HG03342 (cell line): ENCODE measurements around the gene KATNIP.

Experiments used
- ATAC-seq: cut with Tn5 transposase; IDR thresholded peaks from one replicate; pipeline ENCODE4 v1.9.1; 2021; ENCODE audit warnings: mild to moderate bottlenecking, moderate library complexity; ENCODE audit not compliant: unreplicated experiment

KATNIP gene

DNA sequence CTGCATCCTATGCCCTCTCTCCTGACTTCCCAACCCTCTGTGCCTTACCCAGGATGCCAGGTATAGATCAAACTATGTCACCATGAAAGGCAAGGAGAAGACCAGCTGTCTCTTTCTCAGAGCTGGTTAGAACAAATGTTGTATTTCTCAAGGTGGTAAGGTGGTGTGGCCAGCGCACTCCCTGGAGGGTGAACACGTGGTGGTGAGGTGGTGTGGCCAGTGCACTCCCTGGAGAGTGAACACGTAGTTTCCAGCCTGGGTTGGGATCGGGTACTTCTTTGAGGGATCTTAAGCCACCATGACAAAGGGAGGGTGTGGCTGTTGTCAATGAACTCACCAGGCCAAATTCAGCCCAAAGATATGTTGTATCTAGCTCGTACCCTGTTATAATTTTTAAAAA, 26.8 kb downstream of the KATNIP start:
- no peak for ATAC-seq

DNA sequence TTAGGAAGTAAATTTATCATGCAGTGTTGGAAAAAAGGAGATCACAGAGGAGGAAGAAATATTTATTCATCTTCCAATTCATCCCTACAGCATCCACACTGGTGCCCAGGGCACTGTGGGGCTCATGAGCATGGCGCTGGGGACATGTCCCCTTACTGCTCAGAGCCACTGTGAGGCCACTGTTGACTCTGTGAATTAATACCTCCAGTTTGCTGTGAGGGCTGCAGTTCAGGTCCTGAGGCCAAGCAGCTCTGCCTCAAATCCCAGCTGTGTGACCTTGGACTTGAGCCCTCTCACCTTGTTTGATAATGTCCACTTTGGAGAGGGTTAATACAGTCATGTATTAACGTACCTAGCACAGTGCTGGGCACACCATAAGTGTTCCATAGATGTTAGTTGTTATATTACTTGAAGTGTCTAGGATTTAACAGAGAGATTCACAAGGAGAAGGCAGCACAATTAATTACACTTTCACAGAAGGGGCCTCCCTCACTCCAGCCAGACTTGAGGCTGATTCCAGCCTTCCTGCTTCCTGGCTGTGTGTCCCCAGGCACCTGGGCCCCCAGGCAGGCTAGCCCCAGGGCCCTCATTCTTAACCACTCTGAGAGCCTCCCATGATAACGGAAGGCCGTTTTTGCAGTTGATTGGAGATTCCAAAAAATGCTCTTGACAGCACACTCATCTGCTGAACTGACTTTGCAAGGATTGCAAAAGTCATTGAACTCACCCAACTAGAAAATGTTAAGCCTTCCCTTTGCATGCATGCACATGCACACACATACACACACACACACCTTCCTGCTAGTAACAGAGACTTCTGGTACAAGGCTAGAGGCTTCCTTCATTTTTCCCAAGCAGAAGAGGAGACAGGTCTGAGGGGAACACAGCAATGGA, 29.4 kb downstream of the KATNIP start:
- ATAC-seq: no peak

DNA sequence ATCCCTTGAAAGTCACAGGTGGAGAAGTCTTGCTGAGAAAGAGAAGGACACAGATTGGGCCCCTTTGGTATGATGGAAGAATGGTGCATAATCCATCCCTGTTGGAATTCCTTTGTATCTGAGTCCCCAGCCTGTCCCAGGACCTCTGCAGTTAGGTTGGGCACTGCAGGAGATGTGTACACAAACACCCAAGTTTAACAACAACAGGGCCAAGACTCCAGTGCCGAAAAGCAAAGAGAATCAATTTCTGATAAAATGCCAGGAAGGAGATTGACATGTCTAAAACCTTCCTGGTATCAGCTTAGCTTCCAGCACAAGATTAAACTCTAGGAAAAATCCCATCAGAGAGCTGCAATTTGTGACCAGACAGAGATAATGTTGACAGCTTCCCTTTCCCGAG, 32.9 kb downstream of the KATNIP start:
- no peak for ATAC-seq

DNA sequence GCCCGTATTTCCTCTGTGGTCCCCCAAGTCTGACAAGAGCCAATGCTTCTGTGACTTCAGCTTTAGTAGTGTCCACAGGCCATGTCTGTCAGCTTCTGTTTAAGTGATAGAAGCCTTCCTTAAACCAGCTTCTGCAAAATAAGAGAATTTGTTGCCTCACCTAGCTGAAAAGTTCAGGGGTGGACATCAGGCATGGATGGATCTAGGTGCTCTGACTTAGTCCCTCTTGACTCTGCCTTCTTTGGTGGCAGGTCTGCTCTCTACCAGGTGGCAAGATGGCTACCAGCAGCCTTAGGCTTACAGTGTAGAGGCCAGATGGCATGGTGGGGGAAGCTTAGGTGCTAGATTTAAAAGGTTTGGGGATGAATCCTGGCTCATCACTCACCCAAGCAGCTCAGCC, 33.7 kb downstream of the KATNIP start:
- no peak for ATAC-seq

DNA sequence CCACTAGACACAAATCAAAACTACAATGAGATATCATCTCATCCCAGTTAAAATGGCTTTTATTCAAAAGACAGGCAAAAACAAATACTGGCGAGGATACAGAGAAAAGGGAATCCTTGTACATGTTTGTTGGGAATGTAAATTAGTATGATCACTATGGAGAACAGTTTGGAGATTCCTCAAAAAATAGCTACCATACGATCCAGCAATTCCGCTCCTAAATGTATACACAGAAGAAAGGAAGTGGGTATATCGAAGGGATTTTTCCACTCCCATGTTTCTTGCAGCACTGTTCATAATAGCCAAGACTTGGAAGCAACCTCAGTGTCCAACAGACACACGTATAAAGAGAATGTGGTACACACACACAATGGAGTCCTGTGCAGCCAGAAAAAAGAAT, 35.3 kb downstream of the KATNIP start:
- no peak for ATAC-seq

DNA sequence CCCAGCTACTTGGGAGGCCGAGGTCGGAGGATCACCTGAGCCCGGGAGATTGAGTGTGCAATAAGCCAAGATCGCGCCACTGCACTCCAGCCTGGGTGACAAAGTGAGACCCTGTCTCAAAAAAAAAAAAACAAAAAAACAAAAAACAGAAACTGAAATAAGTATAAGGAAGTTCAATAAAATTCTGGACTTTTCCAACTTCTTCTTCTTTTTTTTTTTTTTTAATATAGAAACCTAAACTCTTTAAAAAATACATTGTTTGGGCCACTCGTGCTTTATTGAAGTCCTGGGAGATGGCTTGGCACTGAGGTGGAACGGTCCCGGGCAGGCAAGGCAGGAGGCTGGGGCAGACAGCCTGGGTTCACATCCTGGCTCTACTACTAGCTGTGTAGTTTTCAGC, 36.8 kb downstream of the KATNIP start:
- ATAC-seq: no peak

DNA sequence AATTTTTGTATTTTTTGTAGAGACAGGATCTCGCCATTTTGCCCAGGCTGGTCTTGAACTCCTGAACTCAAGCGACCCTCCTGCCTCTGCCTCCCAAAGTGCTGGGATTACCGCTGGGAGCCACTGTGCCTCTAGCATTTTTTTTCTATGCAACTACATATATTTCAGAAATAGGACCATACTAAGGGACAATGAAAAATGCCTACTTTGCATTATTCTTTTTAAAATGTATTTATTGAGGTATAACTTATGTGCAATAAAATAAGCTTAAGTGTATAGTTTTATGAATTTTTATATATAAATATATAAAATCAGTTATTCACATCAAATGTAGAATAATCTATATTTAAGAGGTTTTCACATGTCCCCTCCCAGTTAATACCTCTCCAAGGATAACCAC, 38.1 kb downstream of the KATNIP start:
- no peak for ATAC-seq

DNA sequence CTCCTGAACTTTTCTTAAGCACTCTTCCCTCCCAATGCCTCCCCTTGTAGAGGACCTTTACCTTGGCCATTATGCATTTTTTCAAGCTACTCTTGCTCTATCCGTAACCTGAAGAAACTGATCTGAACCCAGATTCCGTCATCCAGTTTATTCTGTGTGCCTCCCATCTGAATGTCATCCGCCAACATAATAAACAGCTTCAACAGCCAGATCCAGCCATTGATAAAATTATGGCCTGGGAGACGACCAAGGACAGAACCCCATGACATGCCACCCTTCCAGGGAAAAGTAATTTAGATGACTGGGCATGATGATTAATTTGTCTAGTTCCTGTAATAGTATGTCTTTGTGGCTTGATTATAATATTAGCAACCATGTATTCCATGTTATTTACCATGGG, 41.9 kb downstream of the KATNIP start:
- no peak for ATAC-seq

DNA sequence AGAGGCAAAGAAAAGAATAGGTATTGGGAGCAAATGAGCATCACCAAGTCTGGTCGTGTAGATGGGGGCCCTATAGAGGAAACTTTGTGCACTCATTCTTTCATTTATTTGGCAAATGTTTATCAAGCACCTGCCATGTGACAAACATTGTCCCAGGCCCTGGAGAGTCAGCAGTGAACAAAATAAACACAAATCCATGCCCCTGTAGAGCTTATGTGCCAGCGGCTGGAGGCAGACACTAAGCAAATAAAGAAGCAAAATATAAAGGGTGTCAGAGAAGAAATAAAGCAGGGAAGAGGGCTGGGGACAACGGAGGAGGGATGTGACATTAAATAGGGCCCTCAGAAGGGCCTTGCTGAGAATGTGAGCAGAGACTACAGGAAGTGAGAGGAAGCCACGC, 45.5 kb downstream of the KATNIP start:
- ATAC-seq: no peak

DNA sequence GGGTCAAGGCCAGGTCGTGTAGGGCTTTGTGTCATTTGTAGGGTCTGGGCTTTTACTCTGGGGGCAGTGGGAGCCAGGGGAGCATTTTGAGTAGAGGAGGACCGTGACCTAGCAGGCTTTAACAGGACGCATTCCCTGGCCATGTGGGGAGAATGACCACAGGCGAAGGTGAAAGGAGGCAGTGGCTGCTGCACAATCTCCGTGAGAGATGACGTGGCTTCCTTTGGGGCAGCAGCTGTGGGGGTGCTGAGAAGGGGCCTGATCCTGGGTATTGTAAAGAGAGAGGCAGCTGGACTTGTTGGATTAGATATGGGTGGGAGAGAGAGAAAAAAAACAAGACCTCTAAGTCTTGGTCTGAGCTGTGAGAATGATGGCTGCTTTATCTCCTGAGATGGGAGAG, 46.0 kb downstream of the KATNIP start:
- no peak for ATAC-seq

DNA sequence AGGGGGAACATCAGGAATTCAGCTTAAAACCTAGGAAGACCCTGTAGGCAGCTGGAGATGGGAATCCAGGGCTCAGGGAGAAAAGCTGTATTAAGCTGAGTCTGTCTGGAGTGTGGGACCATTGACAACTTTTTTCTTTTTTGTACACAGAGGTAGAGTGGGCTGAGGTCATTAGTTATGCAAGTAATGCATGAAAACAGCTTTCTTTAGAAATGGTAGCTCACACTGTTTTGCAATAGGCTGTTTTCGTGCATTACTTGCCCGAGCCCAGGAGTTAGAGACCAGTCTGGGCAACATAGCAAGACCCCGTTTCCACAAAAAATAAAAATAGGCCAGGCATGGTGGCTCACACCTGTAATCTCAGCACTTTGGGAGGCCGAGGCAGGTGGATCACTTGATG, 46.5 kb downstream of the KATNIP start:
- no peak for ATAC-seq

DNA sequence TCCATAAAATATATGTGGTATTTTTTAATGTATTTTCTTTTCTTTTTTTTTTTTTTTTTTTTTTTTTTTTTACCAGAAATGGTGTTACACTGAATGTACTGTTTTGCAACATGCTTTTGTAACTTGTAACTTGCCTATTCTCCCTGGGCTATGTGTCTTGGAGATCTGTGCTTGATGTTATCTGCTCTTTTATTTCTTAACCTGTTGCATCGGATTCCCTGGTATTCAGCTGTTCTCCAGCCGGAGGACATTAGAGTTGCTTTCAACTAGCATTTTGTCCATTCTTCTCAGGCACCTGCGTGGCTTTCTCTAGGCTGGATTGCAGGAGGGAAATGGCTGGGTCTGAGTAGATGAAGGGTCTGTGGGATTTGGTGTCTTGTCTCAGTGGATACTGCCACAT, 47.4 kb downstream of the KATNIP start:
- ATAC-seq: no peak

DNA sequence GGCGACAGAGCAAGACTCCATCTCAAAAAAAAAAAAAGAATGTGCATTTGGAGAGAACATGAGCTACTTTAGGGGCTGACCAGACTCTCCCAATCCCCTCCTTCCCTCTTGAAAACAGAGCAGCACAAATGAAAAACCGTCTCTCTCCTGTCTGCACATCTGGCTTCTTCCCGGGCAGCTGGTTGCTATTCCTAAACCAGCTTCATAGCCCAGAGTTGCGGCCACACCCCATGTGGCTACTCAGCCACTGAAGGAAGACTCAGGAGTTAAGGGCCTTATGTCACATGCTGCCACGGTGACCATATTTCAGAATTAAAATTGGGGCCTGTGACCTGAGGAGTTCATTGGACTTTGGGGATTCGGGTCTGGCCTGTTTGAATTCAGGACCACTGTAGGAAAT, 48.3 kb downstream of the KATNIP start:
- ATAC-seq: no peak

DNA sequence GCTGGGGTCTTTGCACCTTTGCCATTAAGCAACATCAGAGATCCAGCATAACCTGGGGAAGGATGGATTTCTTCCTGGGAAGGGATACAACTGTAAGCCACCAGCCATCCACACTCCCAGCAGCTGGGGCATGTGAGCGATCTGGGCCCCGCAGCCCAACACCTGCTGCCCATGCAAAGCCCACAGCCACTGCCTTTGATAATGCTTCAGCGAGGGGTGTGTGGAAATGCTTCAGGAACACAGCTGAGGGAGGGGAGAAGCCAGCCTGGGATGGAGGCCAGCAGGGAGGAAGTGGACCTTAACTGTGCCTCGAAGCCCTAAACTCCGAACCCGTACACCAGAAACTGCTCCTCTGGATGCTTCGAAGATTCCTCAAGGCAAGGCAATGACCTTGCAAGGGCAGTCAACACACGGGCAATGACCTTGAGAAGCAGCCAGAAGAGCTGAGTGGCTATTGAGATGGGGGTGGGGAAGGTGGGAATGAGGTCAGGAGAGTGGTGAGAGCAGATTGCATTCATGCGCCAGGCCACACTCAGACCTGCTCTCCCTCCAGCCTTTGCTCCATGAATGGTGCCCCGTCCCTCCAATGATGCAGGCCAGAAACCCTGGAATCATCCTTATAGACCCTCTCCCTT, 49.1 kb downstream of the KATNIP start:
- no peak for ATAC-seq

DNA sequence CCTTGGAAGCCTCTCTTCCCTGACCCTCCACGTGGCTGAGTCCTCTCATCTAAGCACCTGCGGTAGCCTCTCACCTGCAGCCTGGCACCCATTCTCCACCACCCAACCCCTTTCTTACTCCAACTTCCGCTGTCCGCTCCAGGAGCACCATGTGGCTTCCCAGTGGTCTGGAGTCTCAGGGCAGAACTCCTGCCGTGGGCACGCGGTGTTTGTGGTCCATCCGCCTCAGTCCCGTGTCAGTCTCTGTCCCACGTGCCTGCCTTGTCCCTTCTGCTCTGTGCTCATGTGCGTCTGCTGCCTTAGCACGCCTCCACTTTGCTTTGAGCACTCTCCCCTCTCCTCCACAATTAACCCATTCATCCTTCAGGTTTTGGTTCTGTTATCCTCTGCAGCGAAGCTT, 49.7 kb downstream of the KATNIP start:
- no peak for ATAC-seq
